ENCODE results near the gene FITM1. TPM values are rescaled to one million over a fixed set of nuclear protein-coding genes. Genes with fewer than 3 reads are reported as not detected.

Gene FITM1
- total and polyA plus RNA-seq, 2 donors (not counting 1 experiment from before 2014, with no cell fraction given), result not detected

DNA sequence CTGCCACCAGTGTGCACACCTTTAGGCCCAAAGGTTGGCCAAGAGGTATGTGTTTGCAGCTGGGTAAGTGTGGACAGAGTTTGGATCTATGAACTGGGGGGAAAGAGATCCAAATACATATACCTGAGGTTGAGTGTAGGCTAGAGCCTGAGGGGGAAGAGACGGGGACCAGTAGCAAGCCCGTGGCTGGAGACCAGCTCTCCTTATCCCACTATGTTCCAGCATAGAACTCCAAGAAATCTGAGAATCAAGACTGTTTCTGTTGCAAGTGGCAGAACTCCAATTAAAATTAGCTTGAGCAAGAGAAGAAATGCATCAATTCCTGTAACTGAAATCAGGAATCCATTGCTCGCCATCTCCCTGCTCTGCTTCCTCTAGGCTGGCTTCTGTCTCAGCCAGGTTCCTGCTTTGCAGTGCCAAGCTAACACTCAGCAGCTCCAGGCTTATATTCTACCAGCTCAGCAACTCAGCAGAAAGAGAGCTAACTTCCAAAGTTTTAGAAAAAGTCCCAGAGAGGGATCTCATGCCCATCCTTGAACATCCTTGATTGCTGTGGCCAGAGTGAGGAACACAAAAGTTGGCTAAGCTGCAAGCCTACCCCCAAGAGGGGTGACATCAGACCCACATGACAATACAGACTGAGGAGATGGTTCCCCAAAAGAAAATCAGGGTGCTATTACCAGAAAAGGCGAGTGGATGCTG, 37.8 kb upstream of the FITM1 start:
- DNase-seq (ENCODE audit: low read depth in 2 of 2), result no peak
- no peaks in the 10 kb centered on the region for H3K36me3 ChIP-seq (ENCODE audit: control insufficient read depth, insufficient read depth, low read length)
- no peak overlapping the region for H3K9ac ChIP-seq (ENCODE audit: insufficient read depth, low read length)
- H3K4me3 ChIP-seq (replicated peaks in 1 of 4; ENCODE audit: control extremely low read depth in 1 of 4, insufficient read depth in 1 of 4, low read depth in 3 of 4, low read length in 4 of 4), result no peak overlapping the region
- no peaks in the 10 kb centered on the region for H3K79me2 ChIP-seq (ENCODE audit: control insufficient read depth, insufficient read depth, low read length)
- H3K27ac ChIP-seq (ENCODE audit: insufficient read depth, low read length), result no peak overlapping the region
- no peaks in the 10 kb centered on the region for H3K9me3 ChIP-seq (ENCODE audit: control insufficient read depth, insufficient read depth, low read depth, low read length)
- H2AFZ ChIP-seq (ENCODE audit: low read length), result no peak overlapping the region
- no peaks in the 10 kb centered on the region for H4K20me1 ChIP-seq (ENCODE audit: control insufficient read depth, extremely low read depth, insufficient read depth, low read length)
- no peak for TF ChIP-seq EZH2 (IDR thresholded peaks at IDR 0.05; ENCODE audit: low read length, missing control alignments)
- TF ChIP-seq, protein P1, sequence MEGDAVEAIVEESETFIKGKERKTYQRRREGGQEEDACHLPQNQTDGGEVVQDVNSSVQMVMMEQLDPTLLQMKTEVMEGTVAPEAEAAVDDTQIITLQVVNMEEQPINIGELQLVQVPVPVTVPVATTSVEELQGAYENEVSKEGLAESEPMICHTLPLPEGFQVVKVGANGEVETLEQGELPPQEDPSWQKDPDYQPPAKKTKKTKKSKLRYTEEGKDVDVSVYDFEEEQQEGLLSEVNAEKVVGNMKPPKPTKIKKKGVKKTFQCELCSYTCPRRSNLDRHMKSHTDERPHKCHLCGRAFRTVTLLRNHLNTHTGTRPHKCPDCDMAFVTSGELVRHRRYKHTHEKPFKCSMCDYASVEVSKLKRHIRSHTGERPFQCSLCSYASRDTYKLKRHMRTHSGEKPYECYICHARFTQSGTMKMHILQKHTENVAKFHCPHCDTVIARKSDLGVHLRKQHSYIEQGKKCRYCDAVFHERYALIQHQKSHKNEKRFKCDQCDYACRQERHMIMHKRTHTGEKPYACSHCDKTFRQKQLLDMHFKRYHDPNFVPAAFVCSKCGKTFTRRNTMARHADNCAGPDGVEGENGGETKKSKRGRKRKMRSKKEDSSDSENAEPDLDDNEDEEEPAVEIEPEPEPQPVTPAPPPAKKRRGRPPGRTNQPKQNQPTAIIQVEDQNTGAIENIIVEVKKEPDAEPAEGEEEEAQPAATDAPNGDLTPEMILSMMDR (conservative IDR thresholded peaks at IDR 0.05 in 1 of 2, IDR thresholded peaks at IDR 0.05 in 1 of 2; ENCODE audit: low read depth in 1 of 2, low read length in 2 of 2), result no peak
- H3K4me2 ChIP-seq (ENCODE audit: extremely low read depth, insufficient read depth, low read length), result no peak overlapping the region
- peaks cover 2% of the 10 kb centered on the region for H3K4me1 ChIP-seq (ENCODE audit: control insufficient read depth, extremely low read depth, insufficient read depth, low read length)
- H3K27me3 ChIP-seq (ENCODE audit: control insufficient read depth, insufficient read depth, low read length), result no peaks in the 10 kb centered on the region

DNA sequence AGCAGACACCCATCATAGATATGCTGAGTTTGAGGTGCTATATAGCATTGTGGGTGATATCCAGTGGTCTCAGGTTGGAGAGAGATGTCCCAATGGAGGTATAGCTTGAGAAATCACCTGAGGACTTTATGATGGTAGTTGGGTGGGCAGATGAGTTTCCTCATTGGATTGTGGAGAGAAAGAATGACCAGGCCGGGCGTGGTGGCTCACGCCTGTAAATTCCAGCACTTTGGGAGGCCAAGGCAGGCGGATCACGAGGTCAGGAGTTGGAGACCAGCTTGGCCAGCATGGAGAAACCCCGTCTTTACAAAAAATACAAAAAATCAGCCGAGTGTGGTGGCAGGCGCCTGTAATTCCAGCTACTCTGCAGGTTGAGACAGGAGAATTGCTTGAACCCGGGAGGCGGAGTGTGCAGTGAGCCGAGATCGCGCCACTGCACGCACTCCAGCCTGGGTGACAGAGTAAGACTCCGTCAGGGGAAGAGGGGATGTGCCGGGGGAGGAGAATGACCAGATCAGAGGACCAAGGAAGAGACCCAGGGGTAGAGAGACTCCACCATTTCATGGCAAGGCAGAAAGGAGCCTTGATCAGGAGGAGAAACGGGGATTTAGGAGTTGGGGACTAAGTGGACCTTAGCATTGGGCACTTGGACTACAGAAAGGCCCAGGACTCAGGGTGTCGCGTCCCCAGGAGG, 37.1 kb upstream of the FITM1 start:
- H3K4me1 ChIP-seq (ENCODE audit: control insufficient read depth, extremely low read depth, insufficient read depth, low read length), result peaks cover 2% of the 10 kb centered on the region
- peaks cover under 1% of the 10 kb centered on the region for H3K36me3 ChIP-seq (ENCODE audit: control insufficient read depth, insufficient read depth, low read length)
- no peak overlapping the region for H3K27ac ChIP-seq (ENCODE audit: insufficient read depth, low read length)
- H2AFZ ChIP-seq (ENCODE audit: low read length), result peak overlapping the region; percentile 3
- H3K4me2 ChIP-seq (ENCODE audit: extremely low read depth, insufficient read depth, low read length), result no peak overlapping the region
- no peaks in the 10 kb centered on the region for H4K20me1 ChIP-seq (ENCODE audit: control insufficient read depth, extremely low read depth, insufficient read depth, low read length)
- TF ChIP-seq, protein P1 (conservative IDR thresholded peaks at IDR 0.05 in 1 of 2, IDR thresholded peaks at IDR 0.05 in 1 of 2; ENCODE audit: low read depth in 1 of 2, low read length in 2 of 2), result no peak
- no peak for TF ChIP-seq EZH2 (IDR thresholded peaks at IDR 0.05; ENCODE audit: low read length, missing control alignments)
- no peaks in the 10 kb centered on the region for H3K79me2 ChIP-seq (ENCODE audit: control insufficient read depth, insufficient read depth, low read length)
- H3K4me3 ChIP-seq (replicated peaks in 1 of 4; ENCODE audit: control extremely low read depth in 1 of 4, insufficient read depth in 1 of 4, low read depth in 3 of 4, low read length in 4 of 4), result peak overlapping the region in 1 of 4 experiments; percentile 91
- H3K27me3 ChIP-seq (ENCODE audit: control insufficient read depth, insufficient read depth, low read length), result no peaks in the 10 kb centered on the region
- H3K9ac ChIP-seq (ENCODE audit: insufficient read depth, low read length), result no peak overlapping the region
- no peaks in the 10 kb centered on the region for H3K9me3 ChIP-seq (ENCODE audit: control insufficient read depth, insufficient read depth, low read depth, low read length)
- no peak for DNase-seq (ENCODE audit: low read depth in 2 of 2)

Data from fibroblast of lung (primary cell).